HL-60 (cell line): ENCODE data around the gene QSOX2.

Experiments used
- GABPA ChIP-seq: IDR thresholded peaks from 2 replicates; pipeline ENCODE4 v1.6.1; 2012; ENCODE audit warnings: low read depth
- POLR2AphosphoS5 ChIP-seq: IDR thresholded peaks from 2 replicates; pipeline ENCODE4 v1.6.1; 2012; ENCODE audit warnings: low read depth
- SPI1 ChIP-seq: IDR thresholded peaks from 2 replicates; pipeline ENCODE4 v1.6.1; 2012; ENCODE audit warnings: low read depth, mild to moderate bottlenecking, borderline replicate concordance
- TF ChIP-seq, protein P1 (sequence below): IDR thresholded peaks from one replicate; pipeline ENCODE4 v1.5.1; 2011; ENCODE audit warnings: low read length, control low read depth, inconsistent platforms; ENCODE audit not compliant: insufficient read depth

GRCh38 chr9:136175616-136176197 is 69.9 kb downstream of the QSOX2 start:
- TF ChIP-seq, protein P1, sequence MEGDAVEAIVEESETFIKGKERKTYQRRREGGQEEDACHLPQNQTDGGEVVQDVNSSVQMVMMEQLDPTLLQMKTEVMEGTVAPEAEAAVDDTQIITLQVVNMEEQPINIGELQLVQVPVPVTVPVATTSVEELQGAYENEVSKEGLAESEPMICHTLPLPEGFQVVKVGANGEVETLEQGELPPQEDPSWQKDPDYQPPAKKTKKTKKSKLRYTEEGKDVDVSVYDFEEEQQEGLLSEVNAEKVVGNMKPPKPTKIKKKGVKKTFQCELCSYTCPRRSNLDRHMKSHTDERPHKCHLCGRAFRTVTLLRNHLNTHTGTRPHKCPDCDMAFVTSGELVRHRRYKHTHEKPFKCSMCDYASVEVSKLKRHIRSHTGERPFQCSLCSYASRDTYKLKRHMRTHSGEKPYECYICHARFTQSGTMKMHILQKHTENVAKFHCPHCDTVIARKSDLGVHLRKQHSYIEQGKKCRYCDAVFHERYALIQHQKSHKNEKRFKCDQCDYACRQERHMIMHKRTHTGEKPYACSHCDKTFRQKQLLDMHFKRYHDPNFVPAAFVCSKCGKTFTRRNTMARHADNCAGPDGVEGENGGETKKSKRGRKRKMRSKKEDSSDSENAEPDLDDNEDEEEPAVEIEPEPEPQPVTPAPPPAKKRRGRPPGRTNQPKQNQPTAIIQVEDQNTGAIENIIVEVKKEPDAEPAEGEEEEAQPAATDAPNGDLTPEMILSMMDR, result no peak
- TF ChIP-seq POLR2AphosphoS5 (no peak), GABPA (no peak), SPI1 (no peak)
